GM19240 (cell line): Measurements from ENCODE around the gene DHRS7.

Source experiments
- DNase-seq: peaks from one replicate; pipeline ENCODE4 v3.0.0; 2011; ENCODE audit warnings: low spot score; ENCODE audit not compliant: insufficient read length

Gene DHRS7

GRCh38 chr14:60164712-60165546 lies at the start of gene DHRS7:
Gene DHRS7 (minus strand): TSS chr14:60165398. CDS start chr14:60165309, 89 bp downstream.
- DNase-seq: peak; percentile 51

GRCh38 chr14:60214415-60215126 lies 49.4 kb upstream of the DHRS7 start:
- no peak for DNase-seq

GRCh38 chr14:60214003-60214402 lies 48.8 kb upstream of the DHRS7 start:
- no peak for DNase-seq

- DNase-seq: peak; percentile 7
These were observed 47.5 kb upstream of the DHRS7 start for GRCh38 chr14:60212503-60213371.

- no peak for DNase-seq
These were observed 46.0 kb upstream of the DHRS7 start for GRCh38 chr14:60211153-60211552.

- DNase-seq: no peak
These were observed 45.5 kb upstream of the DHRS7 start for GRCh38 chr14:60210703-60211102.

GRCh38 chr14:60206837-60207533 lies 41.8 kb upstream of the DHRS7 start:
- no peak for DNase-seq

- DNase-seq: no peak
These were observed 41.1 kb upstream of the DHRS7 start for GRCh38 chr14:60206249-60206670.

- DNase-seq: no peak
These were observed 39.9 kb upstream of the DHRS7 start for GRCh38 chr14:60204843-60205774.

- no peak for DNase-seq
These were observed 39.1 kb upstream of the DHRS7 start for GRCh38 chr14:60204104-60204842.

- no peak for DNase-seq
These were observed 34.1 kb upstream of the DHRS7 start for GRCh38 chr14:60199321-60199720.

GRCh38 chr14:60197629-60198303 lies 32.6 kb upstream of the DHRS7 start:
- no peak for DNase-seq

- no peak for DNase-seq
These were observed 31.1 kb upstream of the DHRS7 start for GRCh38 chr14:60196291-60196690.

GRCh38 chr14:60195179-60195810 lies 30.1 kb upstream of the DHRS7 start:
- no peak for DNase-seq

GRCh38 chr14:60189923-60190840 lies 25.0 kb upstream of the DHRS7 start:
- DNase-seq: no peak

GRCh38 chr14:60188696-60189095 lies 23.5 kb upstream of the DHRS7 start:
- no peak for DNase-seq

- DNase-seq: no peak
These were observed 22.9 kb upstream of the DHRS7 start for GRCh38 chr14:60188115-60188514.
